MG63 (cell line): ENCODE results near the gene ITGAD. TPM values are rescaled to one million over a fixed set of nuclear protein-coding genes. Genes with fewer than 3 reads are reported as not detected.
A peak's percentile ranks its signal among the peaks of the same experiment; 100 is the strongest.

Experiments
- DNase-seq: peaks from one replicate; pipeline ENCODE4 v3.0.0-alpha.2; 2020
- H3K27me3 ChIP-seq: fragments of 250-450 bp; sonication (Bioruptor Pico); 2 replicates; pipeline ENCODE4 v1.5.1; 2020; ENCODE audit warnings: mild to moderate bottlenecking, moderate library complexity
- H3K36me3 ChIP-seq: fragments of 250-450 bp; sonication (Bioruptor Pico); 2 replicates; pipeline ENCODE4 v1.5.1; 2020; ENCODE audit warnings: mild to moderate bottlenecking, moderate library complexity
- H3K4me3 ChIP-seq: fragments of 250-450 bp; sonication (Bioruptor Pico); 2 replicates; pipeline ENCODE4 v1.5.1; 2020; ENCODE audit warnings: mild to moderate bottlenecking, moderate library complexity
- H3K9me3 ChIP-seq: fragments of 250-450 bp; sonication (Bioruptor Pico); 2 replicates; pipeline ENCODE4 v1.5.1; 2020; ENCODE audit warnings: mild to moderate bottlenecking, moderate library complexity
- total RNA-seq: library from RNA; depleted of rRNA; stranded (reverse); fragments of >200 nt; shearing (Covaris generic); gene quantifications from 2 replicates; pipeline ENCODE4 v1.2.3, GENCODE V29; 2014; ENCODE audit warnings: low replicate concordance

The ITGAD gene
- total RNA-seq, 1 experiment from 2014 or later = not detected

DNA sequence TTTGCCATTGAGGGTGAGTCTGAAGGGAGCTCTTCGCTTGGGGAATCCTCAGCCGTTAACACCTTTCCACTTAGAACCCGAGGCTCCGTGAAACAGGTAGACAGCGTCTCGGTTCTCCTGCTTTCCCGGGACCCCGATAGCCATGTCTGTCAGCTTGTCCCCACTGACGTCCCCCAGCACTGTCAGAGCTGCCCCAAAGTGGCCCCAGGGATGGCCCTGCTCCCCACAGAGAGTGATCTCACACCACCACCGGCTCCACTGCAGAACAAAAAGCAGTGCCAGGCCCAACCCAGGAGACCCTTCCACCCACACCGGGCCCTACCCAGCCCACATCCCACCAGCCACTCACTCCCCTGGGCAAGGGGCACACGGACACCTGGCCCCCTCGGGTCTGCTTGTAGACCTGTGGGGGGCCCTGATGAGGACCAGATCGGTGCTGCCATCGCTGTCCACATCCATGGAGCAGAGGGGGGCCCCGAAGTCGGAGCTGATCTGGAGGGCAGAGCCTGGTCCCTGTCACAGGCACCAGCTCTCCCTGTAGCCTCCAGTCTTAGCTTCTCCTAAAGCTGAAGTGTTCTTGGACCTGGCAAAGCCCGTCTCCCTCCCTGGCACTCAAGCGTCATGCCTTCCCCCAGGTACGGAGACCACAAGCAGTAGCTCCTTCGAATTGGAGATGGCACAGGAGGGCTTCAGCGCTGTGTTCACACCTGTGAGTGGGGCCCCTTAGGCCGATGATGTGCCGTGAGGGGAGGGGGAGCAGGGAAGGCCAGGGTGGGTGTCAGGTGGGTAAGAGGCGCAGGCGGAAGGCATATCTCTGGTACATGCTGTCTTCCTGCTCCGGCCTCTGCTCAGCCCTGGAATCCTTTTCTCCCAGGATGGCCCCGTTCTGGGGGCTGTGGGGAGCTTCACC, 31.7 kb upstream of the ITGAD start:
- no peak for DNase-seq
- H3K4me3 ChIP-seq = no peak overlapping the region
- H3K27me3 ChIP-seq = no peaks in the 10 kb centered on the region
- H3K36me3 ChIP-seq = no peaks in the 10 kb centered on the region
- no peaks in the 10 kb centered on the region for H3K9me3 ChIP-seq

DNA sequence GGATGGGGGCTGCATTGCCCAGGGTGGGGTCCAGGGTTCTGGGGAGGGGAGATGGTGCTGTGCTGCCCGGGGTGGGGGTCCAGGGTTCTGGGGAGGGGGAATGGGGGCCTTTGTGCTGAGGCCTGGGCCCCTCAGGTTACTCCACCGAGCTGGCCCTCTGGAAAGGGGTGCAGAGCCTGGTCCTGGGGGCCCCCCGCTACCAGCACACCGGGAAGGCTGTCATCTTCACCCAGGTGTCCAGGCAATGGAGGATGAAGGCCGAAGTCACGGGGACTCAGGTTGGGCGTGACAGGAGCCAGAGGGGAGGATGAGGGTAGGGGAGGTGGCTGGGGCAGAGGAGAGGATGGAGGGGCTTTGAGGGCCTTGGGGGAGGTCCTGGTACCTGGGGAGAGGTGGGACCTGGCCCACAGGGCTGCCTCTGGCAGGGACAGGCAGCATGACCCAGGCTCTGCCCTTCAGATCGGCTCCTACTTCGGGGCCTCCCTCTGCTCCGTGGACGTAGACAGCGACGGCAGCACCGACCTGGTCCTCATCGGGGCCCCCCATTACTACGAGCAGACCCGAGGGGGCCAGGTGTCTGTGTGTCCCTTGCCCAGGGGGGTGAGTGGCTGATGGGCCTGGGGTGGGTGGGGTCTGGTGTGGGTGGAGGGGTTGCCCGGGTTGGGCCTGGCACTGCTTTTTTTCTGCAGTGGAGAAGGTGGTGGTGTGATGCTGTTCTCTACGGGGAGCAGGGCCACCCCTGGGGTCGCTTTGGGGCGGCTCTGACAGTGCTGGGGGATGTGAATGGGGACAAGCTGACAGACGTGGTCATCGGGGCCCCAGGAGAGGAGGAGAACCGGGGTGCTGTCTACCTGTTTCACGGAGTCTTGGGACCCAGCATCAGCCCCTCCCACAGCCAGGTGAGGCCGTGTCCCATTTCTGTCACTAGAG, 30.4 kb upstream of the ITGAD start:
- H3K4me3 ChIP-seq = no peak overlapping the region
- no peak for DNase-seq
- H3K27me3 ChIP-seq = no peaks in the 10 kb centered on the region
- no peaks in the 10 kb centered on the region for H3K9me3 ChIP-seq
- no peaks in the 10 kb centered on the region for H3K36me3 ChIP-seq

DNA sequence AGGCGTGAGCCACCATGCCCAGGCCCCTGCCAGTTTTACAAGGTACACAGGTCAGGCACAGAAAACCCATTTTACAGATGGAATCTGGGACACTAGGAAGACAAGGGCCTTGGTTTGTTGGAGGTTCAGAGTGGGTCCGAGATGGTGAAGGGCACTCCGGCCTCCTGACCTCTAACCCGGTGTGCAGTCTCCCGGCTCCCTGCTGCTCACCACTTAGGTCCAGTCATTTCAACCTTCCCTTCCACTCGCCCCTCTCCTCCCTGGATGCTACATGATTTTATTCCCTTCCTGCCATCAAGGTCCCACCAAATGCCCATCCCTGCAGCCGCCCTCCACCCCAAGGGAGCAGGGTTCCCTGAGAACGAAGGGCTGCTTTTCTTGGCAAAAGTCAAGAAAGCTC, 29.4 kb upstream of the ITGAD start:
- no peak overlapping the region for H3K4me3 ChIP-seq
- no peaks in the 10 kb centered on the region for H3K9me3 ChIP-seq
- no peak for DNase-seq
- H3K27me3 ChIP-seq = no peaks in the 10 kb centered on the region
- no peaks in the 10 kb centered on the region for H3K36me3 ChIP-seq

DNA sequence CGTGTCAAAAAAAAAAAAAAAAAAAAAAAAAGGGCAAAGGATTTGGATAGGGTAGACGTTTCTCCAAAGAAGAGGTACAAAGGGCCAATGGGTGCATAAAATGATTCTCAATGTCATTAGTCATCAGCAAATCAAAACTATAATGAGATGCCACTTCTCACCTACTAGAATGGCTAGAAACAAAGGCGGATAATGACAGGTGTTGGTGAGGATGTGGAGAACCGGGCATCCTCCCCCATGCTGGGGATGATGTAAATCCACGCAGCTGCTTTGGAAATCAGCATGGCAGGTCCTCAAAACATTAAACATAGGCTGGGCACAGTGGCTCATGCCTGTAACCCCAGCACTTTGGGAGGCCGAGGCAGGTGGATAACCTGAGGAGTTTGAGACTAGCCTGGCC, 28.7 kb upstream of the ITGAD start:
- H3K36me3 ChIP-seq = no peaks in the 10 kb centered on the region
- no peak overlapping the region for H3K4me3 ChIP-seq
- DNase-seq = no peak
- H3K9me3 ChIP-seq = no peaks in the 10 kb centered on the region
- H3K27me3 ChIP-seq = no peaks in the 10 kb centered on the region

DNA sequence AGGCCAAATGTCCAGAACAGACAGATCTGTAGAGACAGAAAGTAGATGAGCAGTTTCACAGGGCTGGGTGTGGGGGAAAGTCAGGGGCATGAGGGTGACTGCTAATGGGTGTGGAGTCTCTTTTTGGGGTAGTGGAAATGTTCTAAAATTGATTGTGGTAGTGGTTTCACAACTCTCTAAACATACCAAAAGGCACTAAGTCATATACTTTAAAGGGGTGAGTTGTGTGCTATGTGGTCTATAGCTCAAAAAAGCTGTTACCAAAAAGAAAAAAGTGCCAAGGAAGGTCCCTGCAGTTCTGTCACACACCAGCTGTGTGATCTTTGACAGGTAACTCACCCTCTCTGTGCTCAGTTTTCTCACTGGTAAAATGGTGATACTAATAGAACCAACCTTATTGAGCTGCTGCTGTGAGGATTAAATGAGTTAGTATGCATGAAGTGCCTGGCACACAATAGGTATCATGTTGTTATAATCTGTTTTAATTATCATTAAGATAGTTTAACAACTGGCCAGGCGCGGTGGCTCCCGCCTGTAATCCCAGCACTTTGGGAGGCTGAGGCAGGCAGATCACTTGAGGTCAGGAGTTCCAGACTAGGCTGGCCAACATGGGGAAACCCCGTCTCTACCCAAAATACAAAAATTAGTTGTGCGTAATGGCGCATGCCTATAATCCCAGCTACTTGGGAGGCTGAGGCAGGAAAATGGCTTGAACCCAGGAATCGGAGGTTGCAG, 27.8 kb upstream of the ITGAD start:
- H3K36me3 ChIP-seq = no peaks in the 10 kb centered on the region
- no peaks in the 10 kb centered on the region for H3K27me3 ChIP-seq
- H3K9me3 ChIP-seq = no peaks in the 10 kb centered on the region
- no peak overlapping the region for H3K4me3 ChIP-seq
- no peak for DNase-seq

DNA sequence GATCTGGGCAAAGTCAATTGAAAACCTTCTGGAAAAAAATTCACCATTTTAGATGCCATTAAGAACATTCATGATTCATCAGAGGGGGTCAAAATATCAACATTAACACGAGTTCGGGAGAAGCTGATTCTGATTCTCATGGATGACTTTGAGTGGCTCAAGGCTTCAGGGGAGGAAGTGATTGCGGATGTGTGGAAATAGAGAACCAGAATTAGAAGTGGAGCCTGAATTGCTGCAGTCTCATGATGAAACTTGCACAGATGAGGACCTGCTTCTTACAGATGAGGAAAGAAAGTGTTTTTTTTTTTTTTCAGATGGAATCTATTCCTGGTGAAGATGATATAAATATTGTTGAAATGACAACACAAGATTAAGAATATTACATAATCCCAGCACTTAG, 25.3 kb upstream of the ITGAD start:
- Histone ChIP-seq H3K4me3 (no peak overlapping the region), H3K36me3 (no peaks in the 10 kb centered on the region), H3K27me3 (no peaks in the 10 kb centered on the region), H3K9me3 (no peaks in the 10 kb centered on the region)
- no peak for DNase-seq

DNA sequence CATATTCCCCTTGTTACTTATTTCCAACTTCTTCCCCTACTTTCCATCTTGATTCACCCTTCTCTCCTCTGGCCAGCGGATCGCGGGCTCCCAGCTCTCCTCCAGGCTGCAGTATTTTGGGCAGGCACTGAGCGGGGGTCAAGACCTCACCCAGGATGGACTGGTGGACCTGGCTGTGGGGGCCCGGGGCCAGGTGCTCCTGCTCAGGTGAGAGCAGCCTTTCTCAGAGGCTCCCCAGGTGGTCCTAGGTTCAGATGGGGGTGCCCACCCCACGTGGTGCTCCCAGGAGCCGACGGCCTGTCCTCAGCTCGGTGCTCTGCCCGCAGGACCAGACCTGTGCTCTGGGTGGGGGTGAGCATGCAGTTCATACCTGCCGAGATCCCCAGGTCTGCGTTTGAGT, 22.1 kb upstream of the ITGAD start:
- DNase-seq = no peak
- Histone ChIP-seq H3K9me3 (peaks cover 10% of the 10 kb centered on the region), H3K27me3 (peaks cover 19% of the 10 kb centered on the region), H3K36me3 (no peaks in the 10 kb centered on the region), H3K4me3 (no peak overlapping the region)

DNA sequence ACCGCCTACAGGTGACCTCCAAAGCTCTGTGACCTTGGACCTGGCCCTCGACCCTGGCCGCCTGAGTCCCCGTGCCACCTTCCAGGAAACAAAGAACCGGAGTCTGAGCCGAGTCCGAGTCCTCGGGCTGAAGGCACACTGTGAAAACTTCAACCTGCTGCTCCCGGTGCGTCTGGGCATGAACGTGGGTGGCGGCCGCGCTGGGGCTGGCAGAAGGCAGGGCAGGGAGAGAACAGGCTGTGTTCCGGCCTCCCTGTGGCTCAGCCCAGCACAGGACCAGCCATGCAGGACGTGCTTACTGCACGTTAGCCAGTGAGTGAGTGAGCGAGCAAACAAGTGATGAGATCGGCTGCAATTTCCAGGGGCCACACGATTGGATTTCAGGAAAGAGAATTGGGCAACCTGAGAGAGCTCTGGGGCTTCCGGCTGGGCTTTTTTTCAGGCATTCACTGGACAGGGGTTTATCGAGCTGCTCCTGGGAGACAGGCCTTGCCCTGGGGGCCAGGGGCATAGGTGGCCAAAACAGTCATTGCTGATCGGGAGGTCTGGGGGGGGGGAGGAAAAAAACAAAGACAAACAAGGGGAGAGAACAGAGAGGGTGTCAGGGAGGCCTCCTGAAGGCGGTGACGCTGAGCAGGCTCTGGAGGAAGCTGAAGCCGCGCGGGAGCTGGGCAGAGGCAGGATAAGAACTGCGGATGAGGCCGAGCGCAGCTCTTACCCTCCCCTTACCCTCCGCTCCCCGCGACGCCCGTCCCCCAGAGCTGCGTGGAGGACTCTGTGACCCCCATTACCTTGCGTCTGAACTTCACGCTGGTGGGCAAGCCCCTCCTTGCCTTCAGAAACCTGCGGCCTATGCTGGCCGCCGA, 21.3 kb upstream of the ITGAD start:
- DNase-seq = no peak
- Histone ChIP-seq H3K4me3 (no peak overlapping the region), H3K27me3 (peaks cover 19% of the 10 kb centered on the region), H3K9me3 (peaks cover 10% of the 10 kb centered on the region), H3K36me3 (no peaks in the 10 kb centered on the region)

DNA sequence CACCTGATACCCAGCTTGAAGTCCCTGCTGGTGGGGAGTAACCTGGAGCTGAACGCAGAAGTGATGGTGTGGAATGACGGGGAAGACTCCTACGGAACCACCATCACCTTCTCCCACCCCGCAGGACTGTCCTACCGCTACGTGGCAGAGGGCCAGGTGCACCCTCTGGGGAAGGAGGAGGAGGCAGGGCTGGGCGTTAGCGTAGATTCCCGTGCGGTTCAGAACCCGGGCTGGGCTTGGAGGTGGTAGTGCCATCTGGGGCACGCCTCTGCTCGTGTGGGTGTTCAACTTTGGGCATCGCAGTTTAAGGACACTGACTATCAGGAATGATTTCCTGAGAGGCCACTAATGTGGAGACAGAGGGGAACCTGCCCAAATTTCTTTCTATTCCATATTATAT, 19.9 kb upstream of the ITGAD start:
- peaks cover 10% of the 10 kb centered on the region for H3K9me3 ChIP-seq
- H3K36me3 ChIP-seq = no peaks in the 10 kb centered on the region
- no peak overlapping the region for H3K4me3 ChIP-seq
- DNase-seq = no peak
- peaks cover 19% of the 10 kb centered on the region for H3K27me3 ChIP-seq

DNA sequence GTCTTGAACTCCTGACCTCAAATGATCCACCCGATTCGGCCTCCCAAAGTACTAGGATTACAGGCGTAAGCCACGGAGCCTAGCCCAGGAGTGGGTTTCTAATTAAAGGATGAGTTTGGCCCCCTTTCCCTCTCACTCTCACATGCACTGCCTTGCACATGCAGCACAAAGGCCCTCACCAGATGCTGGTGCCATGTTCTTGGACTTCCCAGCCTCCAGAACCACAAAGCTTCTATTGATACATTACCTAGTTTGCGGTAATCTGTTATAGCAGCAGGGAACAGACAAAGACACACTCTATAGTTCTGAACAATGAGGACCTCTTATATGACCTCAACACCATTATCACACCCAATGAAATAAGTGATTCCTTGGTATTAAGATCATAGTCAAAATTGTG, 17.9 kb upstream of the ITGAD start:
- Histone ChIP-seq H3K9me3 (peaks cover 10% of the 10 kb centered on the region), H3K36me3 (no peaks in the 10 kb centered on the region), H3K4me3 (no peak overlapping the region), H3K27me3 (peaks cover 19% of the 10 kb centered on the region)
- DNase-seq = no peak

DNA sequence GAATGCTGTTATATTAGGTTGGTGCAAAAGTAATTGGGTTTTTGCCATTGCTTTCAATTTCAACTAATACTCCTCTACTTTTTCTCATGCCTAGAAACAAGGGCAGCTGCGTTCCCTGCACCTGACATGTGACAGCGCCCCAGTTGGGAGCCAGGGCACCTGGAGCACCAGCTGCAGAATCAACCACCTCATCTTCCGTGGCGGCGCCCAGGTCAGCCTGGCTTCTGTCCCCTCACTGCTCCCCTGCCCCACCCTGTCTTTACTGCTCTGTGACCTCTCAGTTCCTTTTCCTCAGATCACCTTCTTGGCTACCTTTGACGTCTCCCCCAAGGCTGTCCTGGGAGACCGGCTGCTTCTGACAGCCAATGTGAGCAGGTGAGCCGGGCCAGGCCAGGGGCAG, 16.4 kb upstream of the ITGAD start:
- Histone ChIP-seq H3K27me3 (peaks cover 19% of the 10 kb centered on the region), H3K36me3 (no peaks in the 10 kb centered on the region), H3K4me3 (no peak overlapping the region), H3K9me3 (peaks cover 10% of the 10 kb centered on the region)
- DNase-seq = no peak

DNA sequence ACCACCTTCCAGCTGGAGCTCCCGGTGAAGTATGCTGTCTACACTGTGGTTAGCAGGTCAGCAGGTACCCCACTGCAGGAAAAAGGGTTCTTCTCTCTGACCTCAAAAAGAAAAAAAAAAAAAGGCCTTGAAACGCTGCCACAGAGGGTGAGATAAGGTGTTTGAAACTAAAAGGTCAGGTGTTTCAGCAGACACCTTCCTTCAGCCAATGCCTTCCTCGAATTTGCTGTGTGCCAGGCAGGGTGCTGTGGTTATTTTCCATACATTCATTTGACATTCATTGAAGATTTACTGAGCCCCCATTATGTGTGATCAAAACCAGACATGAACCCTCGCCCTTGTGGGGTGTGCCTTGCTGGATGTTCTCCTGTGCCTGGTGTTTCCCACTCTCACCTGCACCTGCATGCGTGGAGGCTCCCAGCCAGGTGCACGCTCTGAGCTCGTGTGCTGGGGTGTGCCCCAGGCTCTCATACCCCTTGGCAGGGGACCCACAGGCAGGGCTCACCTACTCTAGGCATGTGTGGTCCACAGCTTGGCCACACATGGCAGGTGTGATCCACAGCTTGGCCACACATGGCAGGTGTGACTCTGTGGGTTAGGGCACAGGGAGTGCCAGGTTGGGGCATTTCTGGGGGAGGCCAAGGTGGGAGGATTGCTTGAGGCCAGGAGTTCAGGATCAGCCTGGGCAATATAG, 15.8 kb upstream of the ITGAD start:
- H3K27me3 ChIP-seq = peaks cover 19% of the 10 kb centered on the region
- no peak overlapping the region for H3K4me3 ChIP-seq
- H3K9me3 ChIP-seq = peaks cover 10% of the 10 kb centered on the region
- H3K36me3 ChIP-seq = no peaks in the 10 kb centered on the region
- DNase-seq = no peak

DNA sequence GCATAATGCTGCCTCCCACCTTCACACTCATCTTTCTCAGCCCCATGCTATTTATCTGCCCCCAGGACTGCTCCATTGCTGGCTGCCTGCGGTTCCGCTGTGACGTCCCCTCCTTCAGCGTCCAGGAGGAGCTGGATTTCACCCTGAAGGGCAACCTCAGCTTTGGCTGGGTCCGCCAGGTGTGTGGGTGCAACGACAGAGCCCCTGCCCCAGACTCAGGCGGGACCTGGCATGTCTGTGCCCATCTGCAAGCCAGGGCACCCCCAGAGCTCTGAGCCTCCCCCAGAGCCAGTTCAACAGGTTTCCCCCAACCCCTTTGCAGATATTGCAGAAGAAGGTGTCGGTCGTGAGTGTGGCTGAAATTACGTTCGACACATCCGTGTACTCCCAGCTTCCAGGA, 12.9 kb upstream of the ITGAD start:
- H3K36me3 ChIP-seq = no peaks in the 10 kb centered on the region
- no peak for DNase-seq
- H3K27me3 ChIP-seq = peaks cover 13% of the 10 kb centered on the region
- H3K4me3 ChIP-seq = no peak overlapping the region
- peaks cover 5% of the 10 kb centered on the region for H3K9me3 ChIP-seq

DNA sequence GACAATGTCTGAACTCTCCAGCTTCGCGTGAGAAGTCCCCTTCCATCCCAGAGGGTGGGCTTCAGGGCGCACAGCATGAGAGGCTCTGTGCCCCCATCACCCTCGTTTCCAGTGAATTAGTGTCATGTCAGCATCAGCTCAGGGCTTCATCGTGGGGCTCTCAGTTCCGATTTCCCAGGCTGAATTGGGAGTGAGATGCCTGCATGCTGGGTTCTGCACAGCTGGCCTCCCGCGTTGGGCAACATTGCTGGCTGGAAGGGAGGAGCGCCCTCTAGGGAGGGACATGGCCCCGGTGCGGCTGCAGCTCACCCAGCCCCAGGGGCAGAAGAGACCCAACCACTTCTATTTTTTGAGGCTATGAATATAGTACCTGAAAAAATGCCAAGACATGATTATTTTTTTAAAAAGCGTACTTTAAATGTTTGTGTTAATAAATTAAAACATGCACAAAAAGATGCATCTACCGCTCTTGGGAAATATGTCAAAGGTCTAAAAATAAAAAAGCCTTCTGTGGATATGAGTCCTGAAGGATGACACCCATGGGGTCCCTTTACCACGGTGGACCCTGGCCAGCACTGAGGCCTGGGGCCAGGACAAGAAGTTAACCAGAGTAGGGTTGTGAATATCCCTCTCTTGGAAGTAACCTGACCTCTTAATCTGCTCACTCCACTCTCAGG, 10.5 kb upstream of the ITGAD start:
- Histone ChIP-seq H3K27me3 (peaks cover 24% of the 10 kb centered on the region), H3K4me3 (no peak overlapping the region), H3K9me3 (no peaks in the 10 kb centered on the region), H3K36me3 (no peaks in the 10 kb centered on the region)
- peak; percentile 66 for DNase-seq

DNA sequence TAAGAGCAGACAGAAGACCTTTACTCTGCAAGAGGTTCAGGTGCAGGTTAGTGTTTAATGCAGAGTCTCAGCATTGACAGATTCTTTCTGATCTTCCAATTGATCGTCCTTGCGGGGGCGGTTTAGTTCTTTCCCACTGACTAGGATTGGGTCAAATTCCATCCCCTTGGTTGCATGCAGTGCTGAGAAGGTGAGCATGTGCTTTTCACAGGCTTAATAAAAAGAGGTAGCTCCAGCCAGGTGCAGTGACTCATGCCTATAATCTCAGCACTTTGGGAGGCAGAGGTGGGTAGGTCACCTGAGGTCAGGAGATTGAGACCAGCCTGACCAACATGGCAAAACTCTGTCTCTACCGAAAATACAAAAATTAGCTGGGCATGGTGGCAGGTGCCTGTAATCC, 7.5 kb upstream of the ITGAD start:
- no peaks in the 10 kb centered on the region for H3K9me3 ChIP-seq
- no peaks in the 10 kb centered on the region for H3K36me3 ChIP-seq
- H3K4me3 ChIP-seq = no peak overlapping the region
- DNase-seq = no peak
- H3K27me3 ChIP-seq = peaks cover 51% of the 10 kb centered on the region
